ENCODE results near the gene AFF3.

DNA sequence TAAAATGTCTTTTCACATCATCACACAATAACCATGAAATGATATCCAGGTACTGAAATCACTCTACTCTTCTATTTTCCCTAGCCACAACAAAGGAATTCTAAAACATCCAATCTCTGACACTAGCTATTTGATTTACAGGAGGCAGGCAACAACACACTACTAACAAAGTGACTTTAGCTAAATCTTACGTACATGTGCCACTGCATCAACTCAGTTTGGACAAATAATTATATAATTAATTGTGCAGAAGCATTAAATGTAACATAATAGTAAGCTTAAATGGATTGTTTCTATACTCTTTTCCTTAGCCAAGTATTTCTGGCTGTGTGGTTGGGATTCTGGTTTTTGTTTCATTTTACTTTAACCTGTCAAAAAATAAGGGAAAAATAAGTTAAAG is 192.4 kb downstream of the AFF3 start:
- TF ChIP-seq, protein P1, sequence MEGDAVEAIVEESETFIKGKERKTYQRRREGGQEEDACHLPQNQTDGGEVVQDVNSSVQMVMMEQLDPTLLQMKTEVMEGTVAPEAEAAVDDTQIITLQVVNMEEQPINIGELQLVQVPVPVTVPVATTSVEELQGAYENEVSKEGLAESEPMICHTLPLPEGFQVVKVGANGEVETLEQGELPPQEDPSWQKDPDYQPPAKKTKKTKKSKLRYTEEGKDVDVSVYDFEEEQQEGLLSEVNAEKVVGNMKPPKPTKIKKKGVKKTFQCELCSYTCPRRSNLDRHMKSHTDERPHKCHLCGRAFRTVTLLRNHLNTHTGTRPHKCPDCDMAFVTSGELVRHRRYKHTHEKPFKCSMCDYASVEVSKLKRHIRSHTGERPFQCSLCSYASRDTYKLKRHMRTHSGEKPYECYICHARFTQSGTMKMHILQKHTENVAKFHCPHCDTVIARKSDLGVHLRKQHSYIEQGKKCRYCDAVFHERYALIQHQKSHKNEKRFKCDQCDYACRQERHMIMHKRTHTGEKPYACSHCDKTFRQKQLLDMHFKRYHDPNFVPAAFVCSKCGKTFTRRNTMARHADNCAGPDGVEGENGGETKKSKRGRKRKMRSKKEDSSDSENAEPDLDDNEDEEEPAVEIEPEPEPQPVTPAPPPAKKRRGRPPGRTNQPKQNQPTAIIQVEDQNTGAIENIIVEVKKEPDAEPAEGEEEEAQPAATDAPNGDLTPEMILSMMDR (IDR thresholded peaks at IDR 0.05), result no peak
- TF ChIP-seq POLR2A (IDR thresholded peaks at IDR 0.05), result no peak
